Astrocyte of the cerebellum (primary cell): Measurements from ENCODE around the gene BRD2.

Source experiments
- DNase-seq: peaks from one replicate; pipeline ENCODE4 v3.0.0-alpha.2; 2011; ENCODE audit warnings: low read depth
- H3K4me3 ChIP-seq: 2 replicates; pipeline ENCODE4 v1.5.1; 2011; ENCODE audit warnings: mild to moderate bottlenecking, low read depth, low read length, moderate library complexity
- in situ Hi-C: cut with HindIII; loops from 2 replicates; pipeline ENCODE4 v1.10.0; 2017; ENCODE audit warnings: low sequenced_read_pairs
- TF ChIP-seq, protein P1 (sequence below): IDR thresholded peaks from 2 replicates; pipeline ENCODE4 v1.5.1; 2012; ENCODE audit warnings: low read length, low read depth, moderate library complexity, mild to moderate bottlenecking; ENCODE audit errors: missing control alignments

BRD2 gene

GRCh38 chr6:32968093-32968866 is at the start of gene BRD2:
Gene BRD2 (plus strand): TSS chr6:32968594. CDS start chr6:32972899, 4,305 bp downstream.
- in situ Hi-C loops: no loop called here
- TF ChIP-seq, protein P1, sequence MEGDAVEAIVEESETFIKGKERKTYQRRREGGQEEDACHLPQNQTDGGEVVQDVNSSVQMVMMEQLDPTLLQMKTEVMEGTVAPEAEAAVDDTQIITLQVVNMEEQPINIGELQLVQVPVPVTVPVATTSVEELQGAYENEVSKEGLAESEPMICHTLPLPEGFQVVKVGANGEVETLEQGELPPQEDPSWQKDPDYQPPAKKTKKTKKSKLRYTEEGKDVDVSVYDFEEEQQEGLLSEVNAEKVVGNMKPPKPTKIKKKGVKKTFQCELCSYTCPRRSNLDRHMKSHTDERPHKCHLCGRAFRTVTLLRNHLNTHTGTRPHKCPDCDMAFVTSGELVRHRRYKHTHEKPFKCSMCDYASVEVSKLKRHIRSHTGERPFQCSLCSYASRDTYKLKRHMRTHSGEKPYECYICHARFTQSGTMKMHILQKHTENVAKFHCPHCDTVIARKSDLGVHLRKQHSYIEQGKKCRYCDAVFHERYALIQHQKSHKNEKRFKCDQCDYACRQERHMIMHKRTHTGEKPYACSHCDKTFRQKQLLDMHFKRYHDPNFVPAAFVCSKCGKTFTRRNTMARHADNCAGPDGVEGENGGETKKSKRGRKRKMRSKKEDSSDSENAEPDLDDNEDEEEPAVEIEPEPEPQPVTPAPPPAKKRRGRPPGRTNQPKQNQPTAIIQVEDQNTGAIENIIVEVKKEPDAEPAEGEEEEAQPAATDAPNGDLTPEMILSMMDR: no peak
- DNase-seq: peak; percentile 89
- peak within 1 kb of the TSS; percentile 89 for H3K4me3 ChIP-seq

GRCh38 chr6:32920715-32921114 is 47.7 kb upstream of the BRD2 start:
- TF ChIP-seq, protein P1: no peak
- no peak for DNase-seq
- no peak overlapping the region for H3K4me3 ChIP-seq
- in situ Hi-C loops: no loop called here

DNA sequence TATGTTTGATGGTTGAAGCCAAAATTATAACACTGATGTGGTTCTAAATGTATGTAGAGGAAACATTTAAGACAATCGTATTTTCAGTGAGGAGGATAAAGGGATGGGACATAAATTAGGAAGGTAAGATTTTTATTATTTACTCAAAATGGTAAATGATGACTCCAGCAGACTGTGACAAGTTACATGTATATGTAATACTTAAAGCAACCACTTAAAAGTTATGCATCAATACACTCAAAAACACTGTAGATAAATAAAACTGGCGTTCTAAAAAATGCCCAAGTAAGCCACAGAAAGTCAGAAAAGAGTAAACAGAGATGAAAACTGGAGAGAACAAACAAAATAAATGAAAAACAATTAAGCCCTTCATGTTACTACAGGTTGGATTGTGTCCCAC is 46.3 kb upstream of the BRD2 start:
- in situ Hi-C loops: no loop called here
- no peak overlapping the region for H3K4me3 ChIP-seq
- no peak for DNase-seq
- TF ChIP-seq, protein P1: no peak

- in situ Hi-C loops: no loop called here
- no peak overlapping the region for H3K4me3 ChIP-seq
- DNase-seq: no peak
- TF ChIP-seq, protein P1: no peak
These were observed 37.2 kb upstream of the BRD2 start for GRCh38 chr6:32931211-32931610.

DNA sequence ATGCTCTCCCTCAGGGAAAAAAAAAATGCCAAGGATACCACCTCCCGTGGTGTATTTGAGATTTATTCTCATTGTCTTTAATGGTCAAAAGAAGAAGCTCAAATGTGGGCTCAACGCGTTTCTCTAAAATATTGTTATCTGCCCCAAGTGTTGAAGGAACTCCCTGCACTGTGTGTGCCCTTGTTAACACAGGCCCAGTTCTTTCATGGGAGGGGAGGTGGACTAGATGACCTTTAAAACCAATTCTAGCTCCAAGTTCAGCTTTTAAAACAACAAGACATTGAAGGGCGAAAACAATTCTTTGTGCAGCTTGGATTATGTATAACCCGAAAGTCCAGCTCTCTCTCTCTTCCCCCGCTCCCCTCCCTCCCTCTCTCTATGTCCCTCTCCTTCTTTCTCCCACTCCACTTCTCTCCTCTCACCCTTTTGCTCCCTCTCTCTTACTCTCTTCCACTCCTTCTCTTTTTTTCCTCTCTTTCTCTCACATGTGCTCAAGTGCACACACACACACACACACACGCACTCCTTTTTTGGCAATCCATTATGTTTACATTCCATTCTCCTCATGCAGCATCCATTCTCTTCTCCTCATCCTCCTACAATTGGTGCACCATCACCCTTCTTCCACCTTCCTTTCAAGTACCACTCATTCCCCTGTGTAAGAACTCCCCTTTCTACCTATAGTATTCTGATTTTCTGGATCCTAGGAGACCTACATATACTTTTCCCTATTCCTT is 36.1 kb upstream of the BRD2 start:
- DNase-seq: no peak
- no peak overlapping the region for H3K4me3 ChIP-seq
- in situ Hi-C loops: no loop called here
- TF ChIP-seq, protein P1: no peak

DNA sequence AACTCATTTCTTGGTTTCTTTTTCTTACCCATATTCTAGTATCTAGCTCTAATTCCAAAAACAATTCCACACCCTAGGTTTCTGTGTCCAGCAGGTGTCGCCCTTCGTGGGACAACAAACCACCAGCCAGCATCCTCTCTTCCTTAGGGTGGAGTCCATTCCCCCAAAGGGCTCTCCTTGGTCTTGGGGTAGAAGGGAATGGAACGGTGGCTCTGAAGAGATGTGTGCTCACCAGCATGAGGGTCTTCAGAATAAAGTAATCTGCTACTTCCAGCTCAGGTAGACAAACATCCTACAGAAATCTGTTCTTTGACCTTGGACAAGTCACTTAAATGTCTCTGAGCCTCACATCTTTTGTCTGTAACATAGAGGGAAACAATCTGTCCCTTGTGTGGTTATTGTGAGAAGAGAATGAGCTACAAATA is 34.7 kb upstream of the BRD2 start:
- in situ Hi-C loops: no loop called here
- peak; percentile 61 for DNase-seq

More for the DNA sequence above, 34.7 kb upstream of the BRD2 start:
- no peak overlapping the region for H3K4me3 ChIP-seq
- TF ChIP-seq, protein P1: peak; percentile 79
